Retina (tissue), 1 donor: ENCODE data around the gene SPACDR.

ENCODE experiments used
- DNase-seq: peaks from one replicate; pipeline ENCODE4 v3.0.0-alpha.2; 2016

SPACDR gene

GRCh38 chr7:100484673-100485045, 20.6 kb upstream of the SPACDR start:
- DNase-seq = no peak

- DNase-seq = peak; percentile 70
These were observed 19.9 kb upstream of the SPACDR start, which contains the start of gene NYAP1 for GRCh38 chr7:100483722-100484672. TSS of gene NYAP1 (plus strand) at chr7:100483927. CDS start at chr7:100485312, 1,385 bp downstream.

- DNase-seq = peak; percentile 83
These were observed 19.1 kb upstream of the SPACDR start for GRCh38 chr7:100483090-100483721.

GRCh38 chr7:100482728-100483089, 18.6 kb upstream of the SPACDR start:
- no peak for DNase-seq

GRCh38 chr7:100481466-100481865, 17.4 kb upstream of the SPACDR start:
- DNase-seq = no peak

GRCh38 chr7:100478958-100479660, 15.0 kb upstream of the SPACDR start, which contains the start of gene TSC22D4:
TSS of gene TSC22D4 (minus strand) at chr7:100479214. CDS start at chr7:100478038, 1,176 bp downstream.
- peak; percentile 93 for DNase-seq

GRCh38 chr7:100477871-100478267, 13.8 kb upstream of the SPACDR start:
- no peak for DNase-seq

- no peak for DNase-seq
These were observed 13.1 kb upstream of the SPACDR start for GRCh38 chr7:100476903-100477870.

- DNase-seq = no peak
These were observed 12.2 kb upstream of the SPACDR start for GRCh38 chr7:100476101-100476780.

- no peak for DNase-seq
These were observed 11.5 kb upstream of the SPACDR start for GRCh38 chr7:100475549-100475948.

- DNase-seq = no peak
These were observed 8.9 kb upstream of the SPACDR start for GRCh38 chr7:100472854-100473499.

GRCh38 chr7:100472121-100472851, 8.2 kb upstream of the SPACDR start:
- no peak for DNase-seq

- DNase-seq = no peak
These were observed 7.0 kb upstream of the SPACDR start for GRCh38 chr7:100471021-100471420.

- DNase-seq = peak; percentile 93
These were observed 5.4 kb upstream of the SPACDR start for GRCh38 chr7:100469227-100470044.

GRCh38 chr7:100467638-100468373, 3.7 kb upstream of the SPACDR start:
- no peak for DNase-seq

- DNase-seq = no peak
These were observed 2.9 kb upstream of the SPACDR start for GRCh38 chr7:100466653-100467605.

GRCh38 chr7:100465702-100466311, 1.7 kb upstream of the SPACDR start:
- no peak for DNase-seq
